GM19452 (cell line): ENCODE data around the gene CUX1.

ENCODE experiments used
- ATAC-seq: cut with Tn5 transposase; IDR thresholded peaks from one replicate; pipeline ENCODE4 v1.9.1; 2021; ENCODE audit not compliant: unreplicated experiment

The CUX1 gene

GRCh38 chr7:101891936-101892640 lies 74.7 kb downstream of the CUX1 start:
- no peak for ATAC-seq

- ATAC-seq = no peak
Measured at GRCh38 chr7:101893341-101894082, 76.1 kb downstream of the CUX1 start.

GRCh38 chr7:101896316-101896715 lies 78.9 kb downstream of the CUX1 start:
- ATAC-seq = no peak

GRCh38 chr7:101896941-101897340 lies 79.5 kb downstream of the CUX1 start:
- no peak for ATAC-seq

GRCh38 chr7:101898106-101898505 lies 80.7 kb downstream of the CUX1 start:
- no peak for ATAC-seq

GRCh38 chr7:101899616-101900015 lies 82.2 kb downstream of the CUX1 start:
- ATAC-seq = no peak

GRCh38 chr7:101900103-101900502 lies 82.7 kb downstream of the CUX1 start:
- ATAC-seq = no peak

- ATAC-seq = no peak
Measured at GRCh38 chr7:101901661-101902491, 84.5 kb downstream of the CUX1 start.

- ATAC-seq = no peak
Measured at GRCh38 chr7:101902680-101903514, 85.5 kb downstream of the CUX1 start.

GRCh38 chr7:101903515-101903868 lies 86.1 kb downstream of the CUX1 start:
- no peak for ATAC-seq

- ATAC-seq = no peak
Measured at GRCh38 chr7:101904019-101904418, 86.6 kb downstream of the CUX1 start.

- no peak for ATAC-seq
Measured at GRCh38 chr7:101905203-101905865, 87.9 kb downstream of the CUX1 start.

GRCh38 chr7:101906291-101907240 lies 89.1 kb downstream of the CUX1 start:
- no peak for ATAC-seq

- no peak for ATAC-seq
Measured at GRCh38 chr7:101910991-101911799, 93.8 kb downstream of the CUX1 start.

GRCh38 chr7:101911800-101912715 lies 94.6 kb downstream of the CUX1 start:
- no peak for ATAC-seq

GRCh38 chr7:101912716-101913110 lies 95.3 kb downstream of the CUX1 start:
- ATAC-seq = no peak

- ATAC-seq = no peak
Measured at GRCh38 chr7:101913247-101913721, 95.9 kb downstream of the CUX1 start.
